Measurements from ENCODE around the gene TEX44. TPM values are rescaled to one million over a fixed set of nuclear protein-coding genes. Genes with fewer than 3 reads are reported as not detected.

Gene TEX44
- total and polyA plus RNA-seq, 2 of the 13 experiments (the other 11 are each of a cell fraction or from before 2014, with no cell fraction given) = not detected

DNA sequence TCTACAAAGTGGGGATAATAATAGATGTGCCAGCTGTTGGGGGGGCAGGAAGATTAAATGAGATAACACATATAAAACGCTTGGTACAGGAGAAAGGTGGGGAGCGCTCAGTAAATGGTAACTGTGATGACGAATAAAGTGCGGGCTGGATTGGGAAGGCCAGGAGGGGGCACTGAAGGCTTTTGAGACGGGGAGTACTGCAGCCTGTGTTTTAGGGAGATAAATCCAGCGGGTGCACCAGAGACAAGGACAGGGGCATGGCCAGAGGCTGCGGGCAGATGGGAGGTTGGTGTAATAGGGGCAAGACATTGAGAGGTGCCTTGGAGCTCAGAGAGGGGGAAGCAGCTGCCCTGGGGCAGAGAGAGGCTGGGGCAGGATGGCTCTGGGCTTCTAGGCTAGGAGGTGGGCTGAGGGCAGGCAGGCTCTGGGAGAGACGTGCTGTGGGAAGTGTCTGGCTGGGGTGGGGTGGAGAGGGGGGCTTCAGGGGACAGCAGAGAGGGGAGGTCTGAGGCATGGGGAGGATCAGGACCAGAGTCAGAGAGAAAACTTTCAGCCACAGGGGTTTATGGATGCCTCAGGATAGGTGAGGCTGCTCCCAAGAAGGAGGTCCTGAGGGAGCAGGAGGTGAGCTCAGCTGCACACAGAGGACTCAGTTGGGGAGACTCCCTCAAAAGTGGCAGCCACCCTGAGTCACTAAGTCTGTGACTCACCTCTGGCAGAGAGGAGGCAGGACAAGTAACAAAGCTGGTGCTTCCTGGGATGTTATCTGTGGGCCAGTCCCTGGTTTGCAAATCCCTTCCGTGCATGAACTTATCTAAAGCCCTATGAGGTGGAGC, 18.8 kb downstream of the TEX44 start (continued):
- TF ChIP-seq, protein P1, sequence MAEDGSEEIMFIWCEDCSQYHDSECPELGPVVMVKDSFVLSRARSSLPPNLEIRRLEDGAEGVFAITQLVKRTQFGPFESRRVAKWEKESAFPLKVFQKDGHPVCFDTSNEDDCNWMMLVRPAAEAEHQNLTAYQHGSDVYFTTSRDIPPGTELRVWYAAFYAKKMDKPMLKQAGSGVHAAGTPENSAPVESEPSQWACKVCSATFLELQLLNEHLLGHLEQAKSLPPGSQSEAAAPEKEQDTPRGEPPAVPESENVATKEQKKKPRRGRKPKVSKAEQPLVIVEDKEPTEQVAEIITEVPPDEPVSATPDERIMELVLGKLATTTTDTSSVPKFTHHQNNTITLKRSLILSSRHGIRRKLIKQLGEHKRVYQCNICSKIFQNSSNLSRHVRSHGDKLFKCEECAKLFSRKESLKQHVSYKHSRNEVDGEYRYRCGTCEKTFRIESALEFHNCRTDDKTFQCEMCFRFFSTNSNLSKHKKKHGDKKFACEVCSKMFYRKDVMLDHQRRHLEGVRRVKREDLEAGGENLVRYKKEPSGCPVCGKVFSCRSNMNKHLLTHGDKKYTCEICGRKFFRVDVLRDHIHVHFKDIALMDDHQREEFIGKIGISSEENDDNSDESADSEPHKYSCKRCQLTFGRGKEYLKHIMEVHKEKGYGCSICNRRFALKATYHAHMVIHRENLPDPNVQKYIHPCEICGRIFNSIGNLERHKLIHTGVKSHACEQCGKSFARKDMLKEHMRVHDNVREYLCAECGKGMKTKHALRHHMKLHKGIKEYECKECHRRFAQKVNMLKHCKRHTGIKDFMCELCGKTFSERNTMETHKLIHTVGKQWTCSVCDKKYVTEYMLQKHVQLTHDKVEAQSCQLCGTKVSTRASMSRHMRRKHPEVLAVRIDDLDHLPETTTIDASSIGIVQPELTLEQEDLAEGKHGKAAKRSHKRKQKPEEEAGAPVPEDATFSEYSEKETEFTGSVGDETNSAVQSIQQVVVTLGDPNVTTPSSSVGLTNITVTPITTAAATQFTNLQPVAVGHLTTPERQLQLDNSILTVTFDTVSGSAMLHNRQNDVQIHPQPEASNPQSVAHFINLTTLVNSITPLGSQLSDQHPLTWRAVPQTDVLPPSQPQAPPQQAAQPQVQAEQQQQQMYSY (CRISPR knock-in tag; IDR thresholded peaks at IDR 0.05) = no peak; the same call in 1 of the 2 replicates
- TF ChIP-seq, protein P2, sequence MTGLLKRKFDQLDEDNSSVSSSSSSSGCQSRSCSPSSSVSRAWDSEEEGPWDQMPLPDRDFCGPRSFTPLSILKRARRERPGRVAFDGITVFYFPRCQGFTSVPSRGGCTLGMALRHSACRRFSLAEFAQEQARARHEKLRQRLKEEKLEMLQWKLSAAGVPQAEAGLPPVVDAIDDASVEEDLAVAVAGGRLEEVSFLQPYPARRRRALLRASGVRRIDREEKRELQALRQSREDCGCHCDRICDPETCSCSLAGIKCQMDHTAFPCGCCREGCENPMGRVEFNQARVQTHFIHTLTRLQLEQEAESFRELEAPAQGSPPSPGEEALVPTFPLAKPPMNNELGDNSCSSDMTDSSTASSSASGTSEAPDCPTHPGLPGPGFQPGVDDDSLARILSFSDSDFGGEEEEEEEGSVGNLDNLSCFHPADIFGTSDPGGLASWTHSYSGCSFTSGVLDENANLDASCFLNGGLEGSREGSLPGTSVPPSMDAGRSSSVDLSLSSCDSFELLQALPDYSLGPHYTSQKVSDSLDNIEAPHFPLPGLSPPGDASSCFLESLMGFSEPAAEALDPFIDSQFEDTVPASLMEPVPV (CRISPR knock-in tag; IDR thresholded peaks at IDR 0.05) = no peak
- TF ChIP-seq ZFP82 (CRISPR knock-in tag; IDR thresholded peaks at IDR 0.05; ENCODE audit: borderline replicate concordance) (no peak), NONO (IDR thresholded peaks at IDR 0.05) (no peak), NONO (CRISPR knock-in tag; conservative IDR thresholded peaks at IDR 0.05) (0 out of 2 replicates have a peak, but pooled peaks have one; percentile 21), TOE1 (CRISPR knock-in tag; IDR thresholded peaks at IDR 0.05) (no peak), ZNF777 (CRISPR knock-in tag; IDR thresholded peaks at IDR 0.05) (peak; percentile 70), ZBTB42 (CRISPR knock-in tag; IDR thresholded peaks at IDR 0.05) (no peak), ZBTB8A (CRISPR knock-in tag; IDR thresholded peaks at IDR 0.05; ENCODE audit: borderline replicate concordance, low read depth) (no peak), XRCC5 (optimal IDR thresholded peaks at IDR 0.05; ENCODE audit: low read length) (peak; percentile 32), ZNF337 (CRISPR knock-in tag; IDR thresholded peaks at IDR 0.05; ENCODE audit: borderline replicate concordance, low read depth) (0 out of 2 replicates have a peak, but pooled peaks have one; percentile 3), RFX5 (IDR thresholded peaks at IDR 0.05; ENCODE audit: low read depth, low read length) (no peak), MBD4 (IDR thresholded peaks at IDR 0.05; ENCODE audit: borderline replicate concordance, low read length) (no peak), LCORL (IDR thresholded peaks at IDR 0.05) (no peak), LCORL (CRISPR knock-in tag; IDR thresholded peaks at IDR 0.05) (no peak), RXRB (CRISPR knock-in tag; IDR thresholded peaks at IDR 0.05; ENCODE audit: borderline replicate concordance) (no peak), CBX1 (IDR thresholded peaks at IDR 0.05; ENCODE audit: low read depth) (no peak)
- TF ChIP-seq, protein P3, sequence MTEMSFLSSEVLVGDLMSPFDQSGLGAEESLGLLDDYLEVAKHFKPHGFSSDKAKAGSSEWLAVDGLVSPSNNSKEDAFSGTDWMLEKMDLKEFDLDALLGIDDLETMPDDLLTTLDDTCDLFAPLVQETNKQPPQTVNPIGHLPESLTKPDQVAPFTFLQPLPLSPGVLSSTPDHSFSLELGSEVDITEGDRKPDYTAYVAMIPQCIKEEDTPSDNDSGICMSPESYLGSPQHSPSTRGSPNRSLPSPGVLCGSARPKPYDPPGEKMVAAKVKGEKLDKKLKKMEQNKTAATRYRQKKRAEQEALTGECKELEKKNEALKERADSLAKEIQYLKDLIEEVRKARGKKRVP (CRISPR knock-in tag; IDR thresholded peaks at IDR 0.05) = no peak
- TF ChIP-seq, protein P4, sequence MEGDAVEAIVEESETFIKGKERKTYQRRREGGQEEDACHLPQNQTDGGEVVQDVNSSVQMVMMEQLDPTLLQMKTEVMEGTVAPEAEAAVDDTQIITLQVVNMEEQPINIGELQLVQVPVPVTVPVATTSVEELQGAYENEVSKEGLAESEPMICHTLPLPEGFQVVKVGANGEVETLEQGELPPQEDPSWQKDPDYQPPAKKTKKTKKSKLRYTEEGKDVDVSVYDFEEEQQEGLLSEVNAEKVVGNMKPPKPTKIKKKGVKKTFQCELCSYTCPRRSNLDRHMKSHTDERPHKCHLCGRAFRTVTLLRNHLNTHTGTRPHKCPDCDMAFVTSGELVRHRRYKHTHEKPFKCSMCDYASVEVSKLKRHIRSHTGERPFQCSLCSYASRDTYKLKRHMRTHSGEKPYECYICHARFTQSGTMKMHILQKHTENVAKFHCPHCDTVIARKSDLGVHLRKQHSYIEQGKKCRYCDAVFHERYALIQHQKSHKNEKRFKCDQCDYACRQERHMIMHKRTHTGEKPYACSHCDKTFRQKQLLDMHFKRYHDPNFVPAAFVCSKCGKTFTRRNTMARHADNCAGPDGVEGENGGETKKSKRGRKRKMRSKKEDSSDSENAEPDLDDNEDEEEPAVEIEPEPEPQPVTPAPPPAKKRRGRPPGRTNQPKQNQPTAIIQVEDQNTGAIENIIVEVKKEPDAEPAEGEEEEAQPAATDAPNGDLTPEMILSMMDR (CRISPR knock-in tag; IDR thresholded peaks at IDR 0.05) = peak; percentile 62
- TF ChIP-seq, protein P5, sequence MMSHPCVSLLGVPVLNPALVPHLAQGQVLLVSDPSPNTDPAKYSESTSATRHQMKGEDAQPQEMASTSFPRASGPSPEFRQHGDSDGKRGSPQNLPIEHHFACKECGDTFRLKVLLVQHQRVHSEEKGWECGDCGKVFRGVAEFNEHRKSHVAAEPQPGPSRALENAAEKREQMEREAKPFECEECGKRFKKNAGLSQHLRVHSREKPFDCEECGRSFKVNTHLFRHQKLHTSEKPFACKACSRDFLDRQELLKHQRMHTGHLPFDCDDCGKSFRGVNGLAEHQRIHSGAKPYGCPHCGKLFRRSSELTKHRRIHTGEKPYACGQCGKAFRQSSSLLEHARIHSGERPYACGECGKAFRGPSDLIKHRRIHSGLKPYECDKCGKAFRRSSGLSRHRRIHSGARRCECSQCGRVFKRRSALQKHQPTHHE (CRISPR knock-in tag; IDR thresholded peaks at IDR 0.05; ENCODE audit: borderline replicate concordance) = no peak
